Measurements from ENCODE around the gene ZNF329. TPM values are rescaled to one million over a fixed set of nuclear protein-coding genes. Genes with fewer than 3 reads are reported as not detected.

ZNF329 gene
- total RNA-seq = 10 to 100 TPM in 3 of 5 experiments, 1 to 10 TPM in 2; 2.8 to 17.1 (median 15.1) TPM
- polyA plus RNA-seq = 10 to 100 TPM in 1 of 2 donors, 1 to 10 TPM in 1; 8.2 to 12.6 TPM
- 35.8 reads per million, percentile 64 among the genes with 10 or more reads in this experiment for total RNA-seq

GRCh38 chr19:58150328-58150921, at the start of gene ZNF329:
Gene ZNF329 (minus strand): TSS chr19:58150789. CDS start chr19:58129503, 21,286 bp downstream.
- peak within 1 kb of the TSS; percentile 91 for H3K4me3 ChIP-seq (ENCODE audit: low read length)
- peaks cover 0 to 19% (median 14%) of the 10 kb centered on the region in 5 donors for H3K36me3 Mint-ChIP-seq
- H3K4me1 Mint-ChIP-seq = peaks cover 11 to 41% (median 27%) of the 10 kb centered on the region in 7 donors
- ChIA-PET CTCF (interaction anchor here (0.6 kb wide), 1 partner anchor 380 kb away, joined by 3 read pairs; no protein-coding TSS in a partner anchor), POLR2A (interaction anchor here (0.8 to 1.5 kb wide), 3 partner anchors 35 to 468 kb away, joined by 3 to 7 read pairs (median 4); partner anchors contain the start of gene ZNF551)
- DNase-seq (peak; percentile 79 to 95 (median 89)), ATAC-seq (peak; percentile 67)
- H3K4me3 Mint-ChIP-seq = peak within 1 kb of the TSS; percentile 80 to 96 (median 92)
- H3K9me3 Mint-ChIP-seq = peaks cover 3 to 50% (median 17%) of the 10 kb centered on the region in 11 donors
- H3K27me3 Mint-ChIP-seq = no peaks in the 10 kb centered on the region
- peaks cover 0 to 17% (median 0%) of the 10 kb centered on the region in 3 experiments for H3K36me3 ChIP-seq (ENCODE audit: control insufficient read depth in 2 of 3, insufficient read depth in 3 of 3, low read length in 3 of 3)
- no peaks in the 10 kb centered on the region for H3K27me3 ChIP-seq (ENCODE audit: control insufficient read depth in 2 of 2, insufficient read depth in 2 of 2, low read length in 2 of 2)
- H3K27ac Mint-ChIP-seq = peak within 1 kb of the TSS; percentile 62 to 95 (median 86)
- intact Hi-C loops (cut with micrococcal nuclease) = loop anchor here (1.0 to 10.0 kb wide), 12 partner anchors 52 to 1836 kb away; partner anchors contain the start of genes ZNF606 (in 2 of the 2), ZNF211 (in 1 of the 2), ZNF416 (in 1 of the 2) and ZNF417 (in 1 of the 2)
- peaks cover 0 to 6% (median 2%) of the 10 kb centered on the region in 3 experiments for H3K9me3 ChIP-seq (ENCODE audit: control insufficient read depth in 2 of 3, low read length in 3 of 3)
- H3K4me1 ChIP-seq (ENCODE audit: control insufficient read depth in 2 of 2, insufficient read depth in 2 of 2, low read length in 2 of 2) = peaks cover 10 to 19% of the 10 kb centered on the region in 2 donors
- H3K27ac ChIP-seq (ENCODE audit: low read depth, low read length) = peak within 1 kb of the TSS; percentile 89

- Histone ChIP-seq H3K9me3 (ENCODE audit: control insufficient read depth in 2 of 3, low read length in 3 of 3) (peaks cover 34 to 96% (median 79%) of the 10 kb centered on the region in 3 experiments), H3K4me1 (ENCODE audit: control insufficient read depth in 2 of 2, insufficient read depth in 2 of 2, low read length in 2 of 2) (no peaks in the 10 kb centered on the region), H3K27ac (ENCODE audit: low read depth, low read length) (no peak overlapping the region), H3K36me3 (ENCODE audit: control insufficient read depth in 2 of 3, insufficient read depth in 3 of 3, low read length in 3 of 3) (peaks cover 18 to 78% (median 53%) of the 10 kb centered on the region in 3 experiments), H3K4me3 (ENCODE audit: low read length) (peak overlapping the region; percentile 3), H3K27me3 (ENCODE audit: control insufficient read depth in 2 of 2, insufficient read depth in 2 of 2, low read length in 2 of 2) (no peaks in the 10 kb centered on the region)
- Mint-ChIP-seq H3K27me3 (no peaks in the 10 kb centered on the region), H3K27ac (peak overlapping the region in 1 of 9 donors; percentile 17), H3K36me3 (peaks cover 40 to 88% (median 81%) of the 10 kb centered on the region in 5 donors), H3K4me3 (peak overlapping the region in 2 of 10 donors; percentile 7 to 16), H3K9me3 (peaks cover 8 to 95% (median 76%) of the 10 kb centered on the region in 11 donors), H3K4me1 (peaks cover 0 to 5% (median 0%) of the 10 kb centered on the region in 7 donors)
- ChIA-PET POLR2A (interaction anchor here (0.7 to 1.5 kb wide), 3 partner anchors 11 to 1332 kb away, joined by 3 to 11 read pairs (median 4); partner anchors contain the start of gene ZNF274), CTCF (no interaction called here)
- intact Hi-C loops (cut with micrococcal nuclease) = no loop called here
- DNase-seq (peak in 4 of 9 donors; percentile 19 to 37 (median 30)), ATAC-seq (no peak)
Measured at GRCh38 chr19:58196901-58197616, 46.5 kb upstream of the ZNF329 start.

DNA sequence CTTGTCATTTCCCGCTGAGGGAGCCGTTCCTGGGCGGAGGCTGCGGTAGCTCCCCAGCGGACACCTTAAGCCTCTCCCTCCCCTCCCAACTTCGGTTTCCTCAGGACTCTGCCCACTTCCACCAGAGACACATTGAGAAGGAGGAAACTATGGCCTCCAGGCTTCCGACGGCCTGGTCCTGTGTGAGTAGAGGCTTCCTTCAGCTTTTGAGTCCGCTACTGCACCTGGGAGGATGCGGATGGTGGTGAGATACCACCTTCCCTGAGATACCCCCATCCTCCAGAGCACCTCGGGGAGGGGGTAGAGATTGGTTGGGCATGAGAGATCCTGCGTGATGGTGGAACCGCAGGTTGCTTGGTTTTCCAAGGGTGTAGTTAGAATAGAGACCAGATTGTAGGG, 33.2 kb upstream of the ZNF329 start:
- intact Hi-C loops (cut with micrococcal nuclease) = loop anchor here (1.0 to 2.0 kb wide), 23 partner anchors 29 to 944 kb away; partner anchors contain the start of genes ERVK3-1 (in 2 of the 2), ZNF132 (in 2 of the 2), ZNF544 (in 2 of the 2) and ZNF606 (in 2 of the 2)
- no peaks in the 10 kb centered on the region for H3K27me3 ChIP-seq (ENCODE audit: control insufficient read depth in 2 of 2, insufficient read depth in 2 of 2, low read length in 2 of 2)
- DNase-seq (no peak), ATAC-seq (no peak)
- H3K27ac ChIP-seq (ENCODE audit: low read depth, low read length) = peak overlapping the region; percentile 97
- peaks cover 22 to 77% (median 42%) of the 10 kb centered on the region in 3 experiments for H3K9me3 ChIP-seq (ENCODE audit: control insufficient read depth in 2 of 3, low read length in 3 of 3)
- H3K36me3 ChIP-seq (ENCODE audit: control insufficient read depth in 2 of 3, insufficient read depth in 3 of 3, low read length in 3 of 3) = peaks cover 4 to 45% (median 14%) of the 10 kb centered on the region in 3 experiments
- Mint-ChIP-seq H3K4me1 (peaks cover 10 to 25% (median 17%) of the 10 kb centered on the region in 7 donors), H3K27me3 (no peaks in the 10 kb centered on the region), H3K9me3 (peaks cover 6 to 94% (median 66%) of the 10 kb centered on the region in 11 donors), H3K36me3 (peaks cover 27 to 65% (median 59%) of the 10 kb centered on the region in 5 donors), H3K4me3 (peak overlapping the region; percentile 91 to 99 (median 94)), H3K27ac (peak overlapping the region; percentile 98 to 100 (median 99))
- POLR2A ChIA-PET = interaction anchor here (0.6 to 3.4 kb wide), 47 partner anchors 10 to 1780 kb away, joined by 3 to 27 read pairs (median 4); partner anchors contain the start of genes CHMP2A, TRAPPC2B, ZBTB45 and ZNF132
- peaks cover 0 to 12% of the 10 kb centered on the region in 2 donors for H3K4me1 ChIP-seq (ENCODE audit: control insufficient read depth in 2 of 2, insufficient read depth in 2 of 2, low read length in 2 of 2)
- CTCF ChIA-PET = interaction anchor here (0.6 to 1.2 kb wide), 3 partner anchors 12 to 401 kb away, joined by 3 to 6 read pairs (median 3); partner anchors contain the start of gene ZNF544
- peak overlapping the region; percentile 87 for H3K4me3 ChIP-seq (ENCODE audit: low read length)

- peaks cover 4 to 41% (median 12%) of the 10 kb centered on the region in 3 experiments for H3K36me3 ChIP-seq (ENCODE audit: control insufficient read depth in 2 of 3, insufficient read depth in 3 of 3, low read length in 3 of 3)
- peaks cover 22 to 79% (median 42%) of the 10 kb centered on the region in 3 experiments for H3K9me3 ChIP-seq (ENCODE audit: control insufficient read depth in 2 of 3, low read length in 3 of 3)
- DNase-seq = peak; percentile 88 to 95 (median 93)
- Mint-ChIP-seq H3K27me3 (no peaks in the 10 kb centered on the region), H3K36me3 (peaks cover 26 to 64% (median 55%) of the 10 kb centered on the region in 5 donors), H3K9me3 (peaks cover 5 to 95% (median 67%) of the 10 kb centered on the region in 11 donors), H3K4me1 (peaks cover 10 to 24% (median 17%) of the 10 kb centered on the region in 7 donors), H3K4me3 (peak within 1 kb of the TSS; percentile 91 to 99 (median 94)), H3K27ac (peak within 1 kb of the TSS; percentile 98 to 100 (median 99))
- ChIA-PET POLR2A (interaction anchor here (0.6 to 3.4 kb wide), 53 partner anchors 10 to 1779 kb away, joined by 3 to 27 read pairs (median 4); partner anchors contain the start of genes CHMP2A, ZBTB45, ZNF132 and ZNF134), CTCF (interaction anchor here (0.6 to 1.2 kb wide), 3 partner anchors 13 to 401 kb away, joined by 3 to 6 read pairs (median 3); partner anchors contain the start of gene ZNF544)
- H3K27ac ChIP-seq (ENCODE audit: low read depth, low read length) = peak within 1 kb of the TSS; percentile 97
- ATAC-seq = peak; percentile 92
- H3K27me3 ChIP-seq (ENCODE audit: control insufficient read depth in 2 of 2, insufficient read depth in 2 of 2, low read length in 2 of 2) = no peaks in the 10 kb centered on the region
- H3K4me3 ChIP-seq (ENCODE audit: low read length) = peak within 1 kb of the TSS; percentile 87
- intact Hi-C loops (cut with micrococcal nuclease) = loop anchor here (1.0 to 2.0 kb wide), 30 partner anchors 28 to 943 kb away; partner anchors contain the start of genes ERVK3-1 (in 2 of the 2), RPS5 (in 2 of the 2), ZNF132 (in 2 of the 2) and ZNF544 (in 2 of the 2)
- H3K4me1 ChIP-seq (ENCODE audit: control insufficient read depth in 2 of 2, insufficient read depth in 2 of 2, low read length in 2 of 2) = peaks cover 0 to 12% of the 10 kb centered on the region in 2 donors
Measured at GRCh38 chr19:58182989-58183816, 32.6 kb upstream of the ZNF329 start, which contains the start of gene ZNF274. Gene ZNF274 (plus strand): TSS chr19:58183061. CDS start chr19:58183966, 905 bp downstream.

GRCh38 chr19:58182577-58182988, 32.0 kb upstream of the ZNF329 start:
- H3K9me3 ChIP-seq (ENCODE audit: control insufficient read depth in 2 of 3, low read length in 3 of 3) = peaks cover 22 to 79% (median 39%) of the 10 kb centered on the region in 3 experiments
- H3K4me1 Mint-ChIP-seq = peaks cover 10 to 24% (median 17%) of the 10 kb centered on the region in 7 donors
- H3K4me3 ChIP-seq (ENCODE audit: low read length) = peak overlapping the region; percentile 87
- H3K36me3 ChIP-seq (ENCODE audit: control insufficient read depth in 2 of 3, insufficient read depth in 3 of 3, low read length in 3 of 3) = peaks cover under 1 to 35% (median 12%) of the 10 kb centered on the region in 3 experiments
- H3K27ac ChIP-seq (ENCODE audit: low read depth, low read length) = peak overlapping the region; percentile 97
- intact Hi-C loops (cut with micrococcal nuclease) = loop anchor here (1.0 to 2.0 kb wide), 13 partner anchors 46 to 831 kb away; partner anchors contain the start of genes RPS5 (in 2 of the 2), ZBTB45 (in 1 of the 2), ZNF304 (in 1 of the 2) and ZNF324 (in 1 of the 2)
- peak overlapping the region; percentile 98 to 100 (median 99) for H3K27ac Mint-ChIP-seq
- peaks cover 5 to 95% (median 69%) of the 10 kb centered on the region in 11 donors for H3K9me3 Mint-ChIP-seq
- peaks cover 0 to 12% of the 10 kb centered on the region in 2 donors for H3K4me1 ChIP-seq (ENCODE audit: control insufficient read depth in 2 of 2, insufficient read depth in 2 of 2, low read length in 2 of 2)
- no peaks in the 10 kb centered on the region for H3K27me3 Mint-ChIP-seq
- peaks cover 26 to 63% (median 55%) of the 10 kb centered on the region in 5 donors for H3K36me3 Mint-ChIP-seq
- POLR2A ChIA-PET = interaction anchor here (0.6 to 3.4 kb wide), 41 partner anchors 11 to 1779 kb away, joined by 3 to 27 read pairs (median 4); partner anchors contain the start of genes CHMP2A, ZBTB45, ZNF132 and ZNF134
- H3K27me3 ChIP-seq (ENCODE audit: control insufficient read depth in 2 of 2, insufficient read depth in 2 of 2, low read length in 2 of 2) = no peaks in the 10 kb centered on the region
- peak; percentile 86 for ATAC-seq
- CTCF ChIA-PET = interaction anchor here (1.2 kb wide), 1 partner anchor 46 kb away, joined by 6 read pairs; the partner anchor contains the start of gene ZNF544
- H3K4me3 Mint-ChIP-seq = peak overlapping the region; percentile 91 to 99 (median 94)
- DNase-seq = peak in 2 of 9 donors; percentile 84 to 88

Measured in naive thymus-derived CD4-positive, alpha-beta T cell (primary cell).